GM23338 (cell line): ENCODE data around the gene WDR73. TPM values are rescaled to one million over a fixed set of nuclear protein-coding genes. Genes with fewer than 3 reads are reported as not detected.

ENCODE experiments used
- ATAC-seq: fragments of 200-7000 bp; cut with Tn5 transposase; 3 replicates; pipeline ENCODE4 v1.9.1; 2020
- DNase-seq: peaks from one replicate; pipeline ENCODE4 v3.0.0-alpha.2; 2015; ENCODE audit warnings: low spot score
- H2AFZ ChIP-seq: fragments of 200-600 bp; sonication (generic); 2 replicates; pipeline ENCODE4 v1.8.0; 2016; ENCODE audit warnings: antibody characterized with exemption, mild to moderate bottlenecking, moderate library complexity
- H3F3A ChIP-seq: fragments of 200-600 bp; sonication (generic); replicated peaks from 2 replicates; pipeline ENCODE4 v1.8.0; 2017; ENCODE audit warnings: antibody characterized with exemption, mixed run types, low read depth
- H3K27ac ChIP-seq: fragments of 200-600 bp; sonication (generic); 2 replicates; pipeline ENCODE4 v1.6.1; 2016; ENCODE audit warnings: low read depth
- H3K27me3 ChIP-seq: fragments of 200-600 bp; sonication (generic); 2 replicates; pipeline ENCODE4 v1.8.0; 2016; ENCODE audit warnings: mild to moderate bottlenecking, mixed run types, moderate library complexity; ENCODE audit not compliant: insufficient read depth
- H3K36me3 ChIP-seq: fragments of 200-600 bp; sonication (generic); 2 replicates; pipeline ENCODE4 v1.8.0; 2016; ENCODE audit warnings: mild to moderate bottlenecking; ENCODE audit not compliant: insufficient read depth
- H3K4me1 ChIP-seq: fragments of 200-600 bp; sonication (generic); 2 replicates; pipeline ENCODE4 v1.8.0; 2016; ENCODE audit warnings: mild to moderate bottlenecking, moderate library complexity; ENCODE audit not compliant: insufficient read depth
- H3K4me2 ChIP-seq: fragments of 200-600 bp; sonication (generic); 2 replicates; pipeline ENCODE4 v1.7.1; 2017; ENCODE audit warnings: mixed run types
- H3K4me3 ChIP-seq: fragments of 200-600 bp; sonication (generic); 2 replicates; pipeline ENCODE4 v1.6.1; 2016; ENCODE audit warnings: mixed run types
- H3K79me2 ChIP-seq: fragments of 200-600 bp; sonication (generic); replicated peaks from 2 replicates; pipeline ENCODE4 v1.8.0; 2017; ENCODE audit warnings: mild to moderate bottlenecking; ENCODE audit not compliant: insufficient read depth
- H3K9me2 ChIP-seq: fragments of 200-600 bp; sonication (generic); 2 replicates; pipeline ENCODE4 v1.8.0; 2017; ENCODE audit not compliant: insufficient read depth
- H4K20me1 ChIP-seq: fragments of 200-600 bp; sonication (generic); replicated peaks from 2 replicates; pipeline ENCODE4 v1.8.0; 2017; ENCODE audit warnings: mild to moderate bottlenecking; ENCODE audit not compliant: insufficient read depth
- H3K27ac Mint-ChIP-seq: 2 replicates; pipeline ENCODE4 v1.8.0; 2020; ENCODE audit warnings: inconsistent platforms, mild to moderate bottlenecking, moderate library complexity, mixed read lengths
- H3K27me3 Mint-ChIP-seq: 3 replicates; pipeline ENCODE4 v1.8.0; 2022; ENCODE audit warnings: low read depth, mild to moderate bottlenecking, moderate library complexity, mixed read lengths, inconsistent platforms; ENCODE audit not compliant: insufficient read depth, poor library complexity
- H3K36me3 Mint-ChIP-seq: 3 replicates; pipeline ENCODE4 v1.8.0; 2021; ENCODE audit warnings: low read depth, mild to moderate bottlenecking, inconsistent platforms, moderate library complexity, mixed read lengths
- H3K4me1 Mint-ChIP-seq: 3 replicates; pipeline ENCODE4 v1.8.0; 2020; ENCODE audit warnings: mild to moderate bottlenecking, inconsistent platforms, mixed read lengths
- H3K4me3 Mint-ChIP-seq: 3 replicates; pipeline ENCODE4 v1.8.0; 2021; ENCODE audit warnings: moderate library complexity, mild to moderate bottlenecking, inconsistent platforms, mixed read lengths
- H3K9me3 Mint-ChIP-seq: 3 replicates; pipeline ENCODE4 v1.8.0; 2020; ENCODE audit warnings: moderate library complexity, mild to moderate bottlenecking, inconsistent platforms, mixed read lengths
- CTCF ChIP-seq, 2 experiments: fragments of 200-600 bp in 1 of 2; sonication (generic) in 1 of 2; conservative IDR thresholded peaks; 2 replicates each; pipeline versions ENCODE4 v1.5.1 to v1.6.1; 2016 to 2017; ENCODE audit warnings: antibody characterized with exemption in 2 of 2, low read depth in 2 of 2, mild to moderate bottlenecking in 2 of 2, moderate library complexity in 1 of 2
- ETS1 ChIP-seq: IDR thresholded peaks from 2 replicates; pipeline ENCODE4 v1.6.1; 2016; ENCODE audit warnings: antibody characterized with exemption
- JUNB ChIP-seq: IDR thresholded peaks from one replicate; pipeline ENCODE4 v1.6.1; 2016; ENCODE audit warnings: antibody characterized with exemption; ENCODE audit not compliant: unreplicated experiment
- NANOG ChIP-seq: IDR thresholded peaks from 2 replicates; pipeline ENCODE4 v1.6.1; 2016; ENCODE audit warnings: antibody characterized with exemption, borderline replicate concordance
- POLR2AphosphoS5 ChIP-seq: IDR thresholded peaks from 2 replicates; pipeline ENCODE4 v1.6.1; 2016; ENCODE audit warnings: antibody characterized with exemption, low read depth
- long read RNA-seq: library from polyadenylated mRNA; unstranded; transcript quantifications from one replicate; pipeline ENCODE4 v2.0.0, GENCODE V29; 2020; ENCODE audit not compliant: unreplicated experiment
- polyA plus RNA-seq: library from polyadenylated mRNA; unstranded; fragments of >200 nt; fragmentation: Nextera tagmentation; extraction: Ambion mirVana; gene quantifications from 2 replicates; pipeline ENCODE4 v1.2.1, GENCODE V29; 2016
- total RNA-seq: library from RNA; depleted of rRNA; stranded (reverse); fragments of >200 nt; shearing (Covaris generic); gene quantifications from 2 replicates; pipeline ENCODE4 v1.2.3, GENCODE V29; 2014; rRNA removed

The WDR73 gene
- 25.2 and 29.3 TPM in 2 replicates for total RNA-seq
- polyA plus RNA-seq = 14.8 TPM in 2 replicates
- long read RNA-seq, full-length matches to known transcripts = 17 of 40 reads
- long read RNA-seq, partial matches to known transcripts = 7 of 40 reads
- long read RNA-seq, other reads (novel, unspliced or antisense) = 16 of 40 reads

GRCh38 chr15:84653910-84654688, at the start of gene WDR73:
Gene WDR73, minus strand, starts transcription at chr15:84654283. Its CDS starts 9 bp downstream, at chr15:84654274.
- no peaks in the 10 kb centered on the region for H3K9me2 ChIP-seq
- H3K4me1 ChIP-seq = peaks cover 22% of the 10 kb centered on the region
- H3K36me3 ChIP-seq = 0 out of 2 replicates have a peak, but pooled peaks cover 23% of the 10 kb centered on the region
- H3F3A ChIP-seq = peaks cover 21% of the 10 kb centered on the region
- peaks cover 24% of the 10 kb centered on the region for H3K79me2 ChIP-seq
- peaks cover 16% of the 10 kb centered on the region for H3K27me3 Mint-ChIP-seq
- ATAC-seq (peak; percentile 67), DNase-seq (peak; percentile 97)
- H3K4me1 Mint-ChIP-seq = peaks cover 23% of the 10 kb centered on the region
- H3K27me3 ChIP-seq = peaks cover 12% of the 10 kb centered on the region
- H3K36me3 Mint-ChIP-seq = peaks cover 31% of the 10 kb centered on the region
- H3K27ac ChIP-seq = peak within 1 kb of the TSS; percentile 84
- H3K4me3 ChIP-seq = peak within 1 kb of the TSS; percentile 98
- TF ChIP-seq POLR2AphosphoS5 (peak; percentile 91), ETS1 (peak; percentile 85), NANOG (no peak)
- H3K4me3 Mint-ChIP-seq = peak within 1 kb of the TSS; percentile 99
- no peaks in the 10 kb centered on the region; the same call in 1 of the 2 replicates for H4K20me1 ChIP-seq
- peak within 1 kb of the TSS; percentile 97 for H3K27ac Mint-ChIP-seq
- peak within 1 kb of the TSS; percentile 96 for H2AFZ ChIP-seq
- H3K9me3 Mint-ChIP-seq = no peaks in the 10 kb centered on the region; the same call in 2 of the 3 replicates
- H3K4me2 ChIP-seq = peak within 1 kb of the TSS; percentile 90

- Mint-ChIP-seq H3K27ac (no peak overlapping the region), H3K27me3 (peaks cover 8% of the 10 kb centered on the region), H3K4me1 (no peaks in the 10 kb centered on the region), H3K4me3 (no peak overlapping the region), H3K9me3 (no peaks in the 10 kb centered on the region), H3K36me3 (peaks cover 5% of the 10 kb centered on the region; the same call in 2 of the 3 replicates)
- no peak overlapping the region; the same call in 1 of the 2 replicates for H3K27ac ChIP-seq
- no peaks in the 10 kb centered on the region for H3K36me3 ChIP-seq
- no peaks in the 10 kb centered on the region for H3K27me3 ChIP-seq
- H3K4me3 ChIP-seq = no peak overlapping the region
- H3F3A ChIP-seq = no peaks in the 10 kb centered on the region
- H3K4me2 ChIP-seq = no peak overlapping the region
- peaks cover 100% of the 10 kb centered on the region for H3K79me2 ChIP-seq
- H3K4me1 ChIP-seq = no peaks in the 10 kb centered on the region
- DNase-seq = no peak
- H3K9me2 ChIP-seq = no peaks in the 10 kb centered on the region
- TF ChIP-seq CTCF (conservative IDR thresholded peaks at IDR 0.05; ENCODE audit: low read depth in 2 of 2) = no peak
- no peak overlapping the region for H2AFZ ChIP-seq
- no peak for ATAC-seq
- peaks cover 76% of the 10 kb centered on the region for H4K20me1 ChIP-seq
Observed at GRCh38 chr15:84703808-84704207, 49.7 kb upstream of the WDR73 start.

- H2AFZ ChIP-seq = no peak overlapping the region
- Mint-ChIP-seq H3K9me3 (no peaks in the 10 kb centered on the region), H3K27ac (no peak overlapping the region), H3K4me3 (no peak overlapping the region), H3K36me3 (no peaks in the 10 kb centered on the region; the same call in 2 of the 3 replicates), H3K4me1 (no peaks in the 10 kb centered on the region), H3K27me3 (peaks cover 5% of the 10 kb centered on the region)
- H3K79me2 ChIP-seq = peaks cover 100% of the 10 kb centered on the region
- H3K36me3 ChIP-seq = no peaks in the 10 kb centered on the region
- no peak overlapping the region for H3K4me2 ChIP-seq
- H3F3A ChIP-seq = no peaks in the 10 kb centered on the region
- no peak for ATAC-seq
- H4K20me1 ChIP-seq = peaks cover 71% of the 10 kb centered on the region
- H3K4me3 ChIP-seq = no peak overlapping the region
- no peak for DNase-seq
- no peaks in the 10 kb centered on the region for H3K4me1 ChIP-seq
- H3K9me2 ChIP-seq = no peaks in the 10 kb centered on the region
- no peak overlapping the region for H3K27ac ChIP-seq
- H3K27me3 ChIP-seq = no peaks in the 10 kb centered on the region
- TF ChIP-seq JUNB = no peak
Observed at GRCh38 chr15:84702961-84703482, 48.9 kb upstream of the WDR73 start.
